ENCODE results near the gene EXTL2.
"Not testable (repeated sequence)": the region's sequence is repeated elsewhere in the genome, so short reads cannot be mapped to it uniquely, and the experiment has no call there.

Gene EXTL2, protein sequence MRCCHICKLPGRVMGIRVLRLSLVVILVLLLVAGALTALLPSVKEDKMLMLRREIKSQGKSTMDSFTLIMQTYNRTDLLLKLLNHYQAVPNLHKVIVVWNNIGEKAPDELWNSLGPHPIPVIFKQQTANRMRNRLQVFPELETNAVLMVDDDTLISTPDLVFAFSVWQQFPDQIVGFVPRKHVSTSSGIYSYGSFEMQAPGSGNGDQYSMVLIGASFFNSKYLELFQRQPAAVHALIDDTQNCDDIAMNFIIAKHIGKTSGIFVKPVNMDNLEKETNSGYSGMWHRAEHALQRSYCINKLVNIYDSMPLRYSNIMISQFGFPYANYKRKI

GRCh38 chr1:100894603-100895539 lies at the start of gene EXTL2:
Gene EXTL2 (minus strand): TSS chr1:100894842. CDS start chr1:100888757, 6,085 bp downstream.
- DNase-seq (ENCODE audit: low spot score) = peak; percentile 89

DNA sequence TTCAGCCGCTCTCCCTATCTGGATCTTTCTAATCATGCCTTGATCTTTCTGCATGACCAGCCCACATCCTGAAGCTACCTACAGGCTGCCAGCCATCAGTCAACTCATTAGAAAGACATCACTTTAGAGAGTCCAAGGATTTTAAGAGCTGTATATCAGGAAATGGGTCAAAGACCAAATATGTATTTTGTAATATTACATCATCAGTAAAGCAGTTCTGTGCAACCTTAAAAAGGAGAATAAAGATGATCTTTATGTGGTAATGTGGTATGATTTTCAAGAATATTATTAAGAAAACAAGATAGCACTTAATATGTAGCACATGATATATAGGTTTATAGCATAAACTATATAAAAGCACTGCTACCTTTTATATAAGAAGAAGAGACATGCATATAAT lies 48.9 kb upstream of the EXTL2 start:
- no peak for DNase-seq (ENCODE audit: low spot score)

- no peak for DNase-seq (ENCODE audit: low spot score)
These were observed 47.8 kb upstream of the EXTL2 start for GRCh38 chr1:100942304-100943046.

GRCh38 chr1:100941580-100942216 lies 47.1 kb upstream of the EXTL2 start:
- no peak for DNase-seq (ENCODE audit: low spot score)

GRCh38 chr1:100941098-100941527 lies 46.5 kb upstream of the EXTL2 start:
- DNase-seq (ENCODE audit: low spot score) = no peak

GRCh38 chr1:100936194-100936967 lies 41.7 kb upstream of the EXTL2 start:
- no peak for DNase-seq (ENCODE audit: low spot score)

GRCh38 chr1:100933555-100933954 lies 38.9 kb upstream of the EXTL2 start:
- DNase-seq (ENCODE audit: low spot score) = not testable (repeated sequence)

DNA sequence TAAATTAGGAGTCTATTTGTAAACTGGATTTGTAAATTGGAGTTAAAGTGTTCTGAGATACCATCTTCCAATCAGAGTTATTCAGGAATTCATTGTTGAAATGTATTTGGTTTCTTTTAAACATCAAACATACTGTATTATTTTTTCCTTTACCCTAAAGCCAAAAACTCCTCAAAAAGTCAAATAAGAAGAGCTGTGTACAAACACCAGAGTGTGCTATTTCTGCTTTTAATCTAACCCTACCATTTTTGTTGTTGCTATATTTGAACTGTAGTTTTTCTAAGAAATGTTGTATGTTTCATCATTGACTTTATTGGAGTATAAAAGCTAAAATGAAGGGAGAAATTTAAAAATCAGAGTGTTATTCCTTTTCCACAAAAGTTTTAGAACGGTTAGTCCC lies 37.1 kb upstream of the EXTL2 start:
- no peak for DNase-seq (ENCODE audit: low spot score)

DNA sequence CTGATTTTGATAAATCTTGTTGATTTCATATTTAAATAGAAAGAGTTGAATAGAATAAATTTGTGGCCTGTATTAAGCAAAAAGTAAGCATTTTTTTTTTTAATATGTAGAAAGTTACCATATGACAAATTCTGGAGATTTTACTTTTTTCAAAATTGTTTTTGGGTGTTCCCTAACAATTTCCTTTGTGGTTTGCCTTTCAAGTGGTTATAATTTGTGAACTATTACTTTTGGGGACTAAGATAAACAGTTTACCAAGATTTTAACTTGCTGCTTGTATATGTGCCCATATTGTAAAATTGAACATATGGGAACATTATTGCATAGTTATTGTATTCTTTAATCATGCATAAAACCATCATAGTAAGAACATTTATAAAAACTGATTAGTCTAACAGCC lies 35.9 kb upstream of the EXTL2 start:
- no peak for DNase-seq (ENCODE audit: low spot score)

- DNase-seq (ENCODE audit: low spot score) = no peak
These were observed 33.5 kb upstream of the EXTL2 start for GRCh38 chr1:100928128-100928527.

GRCh38 chr1:100927276-100927675 lies 32.6 kb upstream of the EXTL2 start:
- DNase-seq (ENCODE audit: low spot score) = no peak

- DNase-seq (ENCODE audit: low spot score) = no peak
These were observed 31.6 kb upstream of the EXTL2 start for GRCh38 chr1:100926240-100926639.

DNA sequence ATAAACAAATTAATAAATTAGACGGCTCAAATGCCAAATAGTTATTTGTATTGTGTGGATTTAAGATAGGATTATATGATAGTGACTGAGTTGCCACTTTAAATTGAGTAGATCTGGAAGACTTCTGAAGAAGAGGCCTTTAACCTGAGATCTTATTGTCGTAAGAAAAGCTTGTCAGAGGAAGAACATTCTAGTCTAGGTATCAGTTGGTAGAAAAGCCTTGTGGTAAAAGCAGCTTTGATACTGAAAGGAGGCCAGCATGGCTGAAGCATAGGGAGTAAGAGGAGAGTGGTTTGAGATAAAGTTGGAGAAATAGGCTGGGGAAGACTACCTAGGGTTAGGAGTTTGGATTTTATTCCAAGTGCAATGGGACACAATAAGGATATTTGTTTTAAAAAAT lies 30.3 kb upstream of the EXTL2 start:
- no peak for DNase-seq (ENCODE audit: low spot score)

DNA sequence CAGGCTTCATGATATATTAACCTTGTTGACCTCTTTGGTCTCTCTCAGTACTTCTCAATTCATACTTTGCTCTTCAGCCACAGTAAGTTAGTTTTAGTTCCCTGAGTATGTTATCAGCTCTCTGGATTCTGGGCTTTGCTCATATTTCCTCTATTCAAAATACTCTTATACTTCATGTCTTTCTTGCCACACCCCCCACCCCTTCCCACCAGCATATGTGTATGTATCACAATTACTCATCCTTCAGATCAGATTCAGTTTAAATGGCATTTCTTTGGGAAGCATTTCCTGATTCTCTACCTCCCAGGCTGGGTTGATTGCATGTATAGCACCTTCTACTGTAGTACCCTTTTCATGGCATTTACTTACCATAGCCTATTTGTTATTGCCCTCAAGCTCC lies 29.6 kb upstream of the EXTL2 start:
- DNase-seq (ENCODE audit: low spot score) = no peak

- no peak for DNase-seq (ENCODE audit: low spot score)
These were observed 26.6 kb upstream of the EXTL2 start for GRCh38 chr1:100921110-100921706.

GRCh38 chr1:100912019-100912418 lies 17.4 kb upstream of the EXTL2 start:
- DNase-seq (ENCODE audit: low spot score) = no peak

DNA sequence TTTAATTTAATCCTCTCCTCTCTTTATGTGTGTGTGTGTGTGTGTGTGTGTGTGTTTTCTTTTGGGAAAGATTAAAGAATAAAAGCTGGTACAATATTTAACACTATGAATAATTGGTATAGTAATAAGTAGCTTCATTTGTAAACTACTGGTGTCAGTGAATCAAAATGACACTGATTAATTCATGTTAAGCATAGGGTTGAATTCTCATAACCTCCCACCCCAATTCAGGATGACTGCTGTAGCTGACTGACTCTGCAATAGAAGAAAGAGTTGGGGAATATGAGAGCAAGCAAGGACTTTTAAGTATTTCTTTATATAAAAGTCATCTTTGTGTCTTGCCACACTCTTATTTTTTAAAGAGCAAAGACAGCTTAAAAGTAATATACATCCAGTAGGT lies 14.4 kb upstream of the EXTL2 start:
- DNase-seq (ENCODE audit: low spot score) = no peak

GRCh38 chr1:100907887-100908286 lies 13.2 kb upstream of the EXTL2 start:
- no peak for DNase-seq (ENCODE audit: low spot score)

GRCh38 chr1:100905181-100905580 lies 10.5 kb upstream of the EXTL2 start:
- DNase-seq (ENCODE audit: low spot score) = no peak

DNA sequence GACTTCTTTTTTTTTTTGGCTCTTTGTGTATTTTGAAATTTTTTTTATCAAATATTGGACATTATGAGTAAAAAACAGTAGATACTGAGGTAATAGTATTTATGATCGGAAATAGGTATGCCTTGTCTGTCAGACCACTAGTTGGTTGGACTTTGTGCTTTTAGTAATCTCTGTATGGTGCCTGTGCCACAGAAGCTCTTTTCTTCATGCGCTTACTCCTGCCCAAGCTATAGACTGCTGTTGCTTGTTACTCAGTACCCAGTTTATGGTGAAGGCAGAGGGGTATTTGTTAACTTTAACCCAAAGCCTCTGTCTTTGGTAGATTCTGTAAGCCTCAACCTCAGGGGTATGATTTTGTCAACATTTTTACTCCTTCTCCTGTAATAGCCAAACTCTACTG lies 9.9 kb upstream of the EXTL2 start:
- DNase-seq (ENCODE audit: low spot score) = no peak

- no peak for DNase-seq (ENCODE audit: low spot score)
These were observed 9.1 kb upstream of the EXTL2 start for GRCh38 chr1:100903777-100904176.

Data from left forelimb (tissue), 1 donor.